ENCODE data around the gene ZNRF3.

The ZNRF3 gene

DNA sequence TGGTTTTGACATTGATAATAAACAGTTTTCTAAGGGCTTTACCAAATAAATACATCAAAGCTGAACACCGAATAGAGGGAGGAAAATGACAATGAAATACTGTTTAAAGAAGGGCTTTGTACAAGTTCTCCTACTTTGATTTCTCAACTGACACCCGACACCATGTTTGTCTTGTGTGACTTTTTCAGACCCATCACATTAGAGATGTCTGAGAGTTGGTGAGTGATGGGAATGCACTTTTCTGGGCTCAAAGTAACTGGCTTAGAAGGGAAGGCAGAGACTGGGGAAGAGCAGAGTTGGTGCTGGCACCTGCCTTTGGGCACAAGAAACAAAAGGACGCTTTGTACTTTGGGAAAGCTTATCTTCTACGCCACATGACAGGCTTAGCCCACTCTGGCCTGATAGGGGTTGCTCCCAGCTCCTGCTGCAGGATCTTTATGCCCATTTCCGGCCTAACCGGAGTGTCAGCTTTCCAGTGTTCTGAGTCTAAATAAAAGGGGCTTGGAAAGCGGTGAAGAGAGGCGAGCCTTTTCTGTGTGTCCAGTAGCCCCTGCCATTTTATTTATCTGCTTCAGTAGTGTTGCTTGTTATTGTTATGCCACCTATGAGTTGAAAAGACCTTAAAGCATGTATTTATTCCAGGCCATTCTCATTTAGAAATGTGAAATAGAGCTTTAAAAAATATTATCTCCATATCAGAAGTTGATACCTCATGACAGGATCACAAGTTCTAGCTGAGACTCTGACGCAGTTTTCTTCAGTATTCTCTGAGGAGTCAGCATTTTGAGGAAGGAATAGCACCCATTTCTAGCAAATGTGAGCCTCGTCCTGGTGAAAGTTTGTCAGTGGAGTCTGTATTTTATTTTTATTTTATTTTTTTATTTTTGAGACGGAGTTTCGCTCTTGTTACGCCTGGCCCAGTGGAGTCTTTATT, 213.6 kb downstream of the ZNRF3 start:
- no peak for DNase-seq
- H3K27me3 ChIP-seq (ENCODE audit: insufficient read depth, low read depth, severe bottlenecking): no peaks in the 10 kb centered on the region
- H3K4me3 ChIP-seq (ENCODE audit: low read depth, low read length): no peak overlapping the region
- H3K27ac ChIP-seq: no peak overlapping the region
- H3K9me3 ChIP-seq (ENCODE audit: severe bottlenecking): no peaks in the 10 kb centered on the region
- no peak for TF ChIP-seq CTCF (IDR thresholded peaks at IDR 0.05; ENCODE audit: low read depth, low read length)
- no peaks in the 10 kb centered on the region; the same call in 1 of the 2 replicates for H3K36me3 ChIP-seq

GRCh38 chr22:29098296-29098695, 214.9 kb downstream of the ZNRF3 start:
- H3K9me3 ChIP-seq (ENCODE audit: severe bottlenecking): no peaks in the 10 kb centered on the region
- no peaks in the 10 kb centered on the region; the same call in 1 of the 2 replicates for H3K36me3 ChIP-seq
- DNase-seq: no peak
- no peak overlapping the region for H3K4me3 ChIP-seq (ENCODE audit: low read depth, low read length)
- no peaks in the 10 kb centered on the region for H3K27me3 ChIP-seq (ENCODE audit: insufficient read depth, low read depth, severe bottlenecking)
- no peak for TF ChIP-seq CTCF (IDR thresholded peaks at IDR 0.05; ENCODE audit: low read depth, low read length)
- no peak overlapping the region for H3K27ac ChIP-seq

- H3K9me3 ChIP-seq (ENCODE audit: severe bottlenecking): no peaks in the 10 kb centered on the region
- no peak overlapping the region for H3K27ac ChIP-seq
- no peak for TF ChIP-seq CTCF (IDR thresholded peaks at IDR 0.05; ENCODE audit: low read depth, low read length)
- H3K27me3 ChIP-seq (ENCODE audit: insufficient read depth, low read depth, severe bottlenecking): no peaks in the 10 kb centered on the region
- no peaks in the 10 kb centered on the region for H3K36me3 ChIP-seq
- H3K4me3 ChIP-seq (ENCODE audit: low read depth, low read length): no peak overlapping the region
- no peak for DNase-seq
Observed at GRCh38 chr22:29102300-29102699, 218.9 kb downstream of the ZNRF3 start.

GRCh38 chr22:29103121-29103520, 219.7 kb downstream of the ZNRF3 start:
- no peaks in the 10 kb centered on the region for H3K9me3 ChIP-seq (ENCODE audit: severe bottlenecking)
- no peaks in the 10 kb centered on the region for H3K27me3 ChIP-seq (ENCODE audit: insufficient read depth, low read depth, severe bottlenecking)
- no peak for DNase-seq
- H3K36me3 ChIP-seq: no peaks in the 10 kb centered on the region
- H3K4me3 ChIP-seq (ENCODE audit: low read depth, low read length): no peak overlapping the region
- TF ChIP-seq CTCF (IDR thresholded peaks at IDR 0.05; ENCODE audit: low read depth, low read length): no peak
- H3K27ac ChIP-seq: no peak overlapping the region

GRCh38 chr22:29105468-29105867, 222.1 kb downstream of the ZNRF3 start:
- H3K36me3 ChIP-seq: no peaks in the 10 kb centered on the region
- DNase-seq: no peak
- TF ChIP-seq CTCF (IDR thresholded peaks at IDR 0.05; ENCODE audit: low read depth, low read length): no peak

More at GRCh38 chr22:29105468-29105867, 222.1 kb downstream of the ZNRF3 start:
- Histone ChIP-seq H3K9me3 (ENCODE audit: severe bottlenecking) (no peaks in the 10 kb centered on the region), H3K27ac (no peak overlapping the region), H3K27me3 (ENCODE audit: insufficient read depth, low read depth, severe bottlenecking) (no peaks in the 10 kb centered on the region), H3K4me3 (ENCODE audit: low read depth, low read length) (no peak overlapping the region)
